GM12878 (cell line): Measurements from ENCODE around the gene SLC35E4. TPM values are rescaled to one million over a fixed set of nuclear protein-coding genes. Genes with fewer than 3 reads are reported as not detected.

ENCODE experiments used
- ATAC-seq: fragments of 200-7000 bp; cut with Tn5 transposase; 3 replicates; pipeline ENCODE4 v1.9.1; 2020; ENCODE audit warnings: mild to moderate bottlenecking, moderate library complexity
- BruUV-seq: library from RNA; stranded (reverse); fragments of 400-500 nt; replicated peaks from 2 replicates; lab custom pipeline; 2021; lab: Mats Ljungman, UMichigan
- CTCF ChIA-PET: fragments of 300-600 bp; sonication (Branson Sonifier 250); formaldehyde crosslinking; extraction: SDS; loops from one replicate; lab custom pipeline; 2021; ENCODE audit warnings: inconsistent platforms; lab: Yijun Ruan, JAX
- POLR2A ChIA-PET: fragments of 350-600 bp; formaldehyde crosslinking; extraction: SDS; loops from one replicate; lab custom pipeline; 2021; ENCODE audit warnings: inconsistent platforms; lab: Charles Lee
- RAD21 ChIA-PET: fragments of 300-600 bp; sonication (Branson Sonifier 250); formaldehyde crosslinking; loops from one replicate; lab custom pipeline; 2023; ENCODE audit warnings: antibody characterized with exemption; ENCODE audit not compliant: unreplicated experiment; lab: Charles Lee
- SMC1A ChIA-PET: fragments of 300-600 bp; sonication (Branson Sonifier 250); formaldehyde crosslinking; loops from one replicate; lab custom pipeline; 2023; ENCODE audit not compliant: unreplicated experiment, uncharacterized antibody; lab: Charles Lee
- DNase-seq: peaks from one replicate; pipeline ENCODE4 v3.0.0-alpha.2; 2011; ENCODE audit warnings: low read depth, low spot score
- FAIRE-seq: peaks from 3 replicates; lab custom pipeline; 2011; peaks lifted over from hg19 to GRCh38; lab: Jason Lieb, UNC
- H2AFZ ChIP-seq: 2 replicates; pipeline ENCODE4 v1.6.0; 2011; ENCODE audit warnings: low read depth, low read length, control low read depth; ENCODE audit not compliant: control insufficient read depth
- H3K27ac ChIP-seq: 2 replicates; pipeline ENCODE4 v1.5.1; 2011; ENCODE audit warnings: control low read depth; ENCODE audit not compliant: control insufficient read depth, insufficient read depth
- H3K27me3 ChIP-seq, 2 experiments: replicated peaks in 1 of 2; 2 replicates each; pipeline versions ENCODE4 v1.6.0 to v1.6.1; 2011; ENCODE audit warnings: low read length in 1 of 2; ENCODE audit not compliant: control insufficient read depth in 2 of 2, insufficient read depth in 2 of 2
- H3K36me3 ChIP-seq, 2 experiments: 2 replicates each; pipeline ENCODE4 v1.5.1; 2011; ENCODE audit warnings: low read length in 1 of 2; ENCODE audit not compliant: control insufficient read depth in 2 of 2, insufficient read depth in 2 of 2
- H3K4me1 ChIP-seq: 2 replicates; pipeline ENCODE4 v1.6.1; 2011; ENCODE audit warnings: mild to moderate bottlenecking, low read length, moderate library complexity, mixed read lengths; ENCODE audit not compliant: control insufficient read depth, insufficient read depth
- H3K4me2 ChIP-seq: 2 replicates; pipeline ENCODE4 v1.6.0; 2011; ENCODE audit warnings: control low read depth; ENCODE audit not compliant: control insufficient read depth, insufficient read depth
- H3K4me3 ChIP-seq: fragments of 200-600 bp; sonication (generic); 2 replicates; pipeline ENCODE4 v1.5.1; 2016
- H3K79me2 ChIP-seq: 2 replicates; pipeline ENCODE4 v1.6.0; 2011; ENCODE audit warnings: low read length; ENCODE audit not compliant: control insufficient read depth, insufficient read depth
- H3K9ac ChIP-seq: 2 replicates; pipeline ENCODE4 v1.8.0; 2011; ENCODE audit warnings: low read length, control low read depth, mixed read lengths; ENCODE audit not compliant: control insufficient read depth, insufficient read depth
- H3K9me3 ChIP-seq: replicated peaks from 3 replicates; pipeline ENCODE4 v1.5.1; 2011; ENCODE audit warnings: mild to moderate bottlenecking, low read length; ENCODE audit not compliant: control insufficient read depth, insufficient read depth
- H4K20me1 ChIP-seq: 2 replicates; pipeline ENCODE4 v1.6.0; 2011; ENCODE audit not compliant: control insufficient read depth, insufficient read depth
- ASH2L ChIP-seq: fragments of 300-600, 200-600 bp; sonication (generic); IDR thresholded peaks from 2 replicates; pipeline ENCODE4 v1.6.1; 2017; ENCODE audit warnings: low read depth, mild to moderate bottlenecking, borderline replicate concordance
- CBX3 ChIP-seq: fragments of 200-600 bp; sonication (generic); IDR thresholded peaks from 2 replicates; pipeline ENCODE4 v1.6.1; 2016; ENCODE audit warnings: low read depth, borderline replicate concordance
- CHD4 ChIP-seq: fragments of 200-600 bp; sonication (generic); IDR thresholded peaks from 2 replicates; pipeline ENCODE4 v1.6.1; 2016; ENCODE audit warnings: mild to moderate bottlenecking
- ESRRA ChIP-seq: IDR thresholded peaks from 2 replicates; pipeline ENCODE4 v1.6.1; 2012; ENCODE audit warnings: mild to moderate bottlenecking, low read length, improper control_type of control experiment
- GABPA ChIP-seq: IDR thresholded peaks from 2 replicates; pipeline ENCODE4 v1.6.1; 2014; ENCODE audit warnings: antibody characterized with exemption, low read depth, mild to moderate bottlenecking, inconsistent platforms
- HSF1 ChIP-seq: fragments of 150-350 bp; IDR thresholded peaks from 2 replicates; pipeline ENCODE4 v1.6.1; 2014; ENCODE audit warnings: mild to moderate bottlenecking, low read depth, low read length
- MEF2A ChIP-seq: IDR thresholded peaks from 2 replicates; pipeline ENCODE4 v1.6.1; 2011; ENCODE audit warnings: low read depth, mild to moderate bottlenecking, low read length, moderate library complexity; ENCODE audit not compliant: insufficient read depth
- POLR2AphosphoS2 ChIP-seq: IDR thresholded peaks from 2 replicates; pipeline ENCODE4 v1.6.1; 2011; ENCODE audit warnings: low read depth, mild to moderate bottlenecking, low read length, improper control_type of control experiment, moderate library complexity
- SIX5 ChIP-seq: IDR thresholded peaks from 2 replicates; pipeline ENCODE4 v1.6.1; 2011; ENCODE audit warnings: mild to moderate bottlenecking, low read depth, low read length, moderate library complexity; ENCODE audit not compliant: severe bottlenecking
- SMAD5 ChIP-seq: IDR thresholded peaks from 2 replicates; pipeline ENCODE4 v1.6.1; 2016; ENCODE audit warnings: antibody characterized with exemption, low read depth
- SUZ12 ChIP-seq: fragments of 200-600 bp; sonication (generic); IDR thresholded peaks from one replicate; pipeline ENCODE4 v1.6.1; 2018; ENCODE audit warnings: antibody characterized with exemption, mild to moderate bottlenecking; ENCODE audit not compliant: unreplicated experiment
- TCF12 ChIP-seq: IDR thresholded peaks from 2 replicates; pipeline ENCODE4 v1.6.1; 2011; ENCODE audit warnings: low read depth, mild to moderate bottlenecking, low read length
- YBX1 ChIP-seq: fragments of 450-650 bp; IDR thresholded peaks from 2 replicates; pipeline ENCODE4 v1.6.1; 2016; ENCODE audit warnings: antibody characterized with exemption
- ZBED1 ChIP-seq: IDR thresholded peaks from 2 replicates; pipeline ENCODE4 v1.6.1; 2016; ENCODE audit warnings: borderline replicate concordance
- ZSCAN29 ChIP-seq: fragments of 450-650 bp; IDR thresholded peaks from 2 replicates; pipeline ENCODE4 v1.6.1; 2017; ENCODE audit warnings: mild to moderate bottlenecking, moderate library complexity
- WGBS: methylation state at CpG from one replicate; pipeline ENCODE4 v1.1.6; 2016; ENCODE audit warnings: low lambda C conversion rate; ENCODE audit not compliant: insufficient replicate concordance, insufficient coverage; ENCODE audit errors: missing lambda C conversion rate; 5-methylcytosine and 5-hydroxymethylcytosine counted together
- in situ Hi-C: fragments of 300-500 bp; cut with MboI; formaldehyde crosslinking; loops from 9 replicates; pipeline ENCODE4 v1.14.3; 2018; ENCODE audit warnings: mixed read lengths
- intact Hi-C: fragments of 100-400 bp; cut with micrococcal nuclease; formaldehyde crosslinking; loops from one replicate; pipeline ENCODE4 v1.14.2; 2022; ENCODE audit not compliant: unreplicated experiment
- polyA plus RNA-seq, 11 experiments: library from polyadenylated mRNA; depleted of rRNA in 4 of 11; unstranded in 6 of 11; stranded (reverse) in 5 of 11; fragments of >200 nt; fragmentation: Nextera tagmentation in 4 of 11; fragmentation: Illumina TruSeq in 1 of 11; extraction: Ambion mirVana in 4 of 11; extraction: Trizol in 1 of 11; gene quantifications; 1 replicate in 1 of 11; 2 replicates in 10 of 11; pipeline versions ENCODE4 v1.2.1 to v1.2.3, GENCODE V29; 2011 to 2016; ENCODE audit warnings: inconsistent platforms in 2 of 11, missing spikeins in 2 of 11, low read depth in 1 of 11
- total RNA-seq, 4 experiments: library from RNA; depleted of rRNA in 3 of 4; stranded (reverse); fragments of >200 nt in 3 of 4; fragmentation: Illumina TruSeq in 1 of 4; extraction: Trizol in 1 of 4; gene quantifications; 2 replicates each; pipeline versions ENCODE4 v1.2.1 to v1.2.3, GENCODE V29; 2013 to 2021
- TF ChIP-seq, protein P1 (sequence below): fragments of 450-650 bp; IDR thresholded peaks from 2 replicates; pipeline ENCODE4 v1.6.1; 2018; ENCODE audit warnings: borderline replicate concordance, mild to moderate bottlenecking; ENCODE audit not compliant: partially characterized antibody

Gene SLC35E4
- total and polyA plus RNA-seq, 10 of the 15 experiments (the other 5 are each of a cell fraction or from before 2014, with no cell fraction given): 0.16 to 5.3 (median 2.9) TPM; not detected in 1

DNA sequence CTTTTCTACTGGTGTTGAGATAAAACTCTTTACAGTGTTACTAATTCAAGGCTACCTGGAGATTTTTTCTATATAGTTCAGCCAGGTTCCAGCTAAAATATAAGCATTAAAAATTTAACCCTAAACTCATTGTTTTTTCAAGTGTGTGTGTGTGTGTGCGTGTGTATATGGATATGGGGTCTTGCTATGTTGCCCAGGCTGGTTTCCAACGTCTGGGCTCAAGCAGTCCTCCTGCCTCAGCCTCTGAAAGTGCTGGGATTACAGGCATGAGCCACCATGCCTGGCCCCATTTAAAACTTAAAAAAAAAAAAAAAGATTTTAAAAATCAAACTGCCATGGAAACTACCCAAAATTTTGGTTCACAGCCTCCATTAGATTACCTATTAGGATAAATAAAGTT lies 39.4 kb upstream of the SLC35E4 start:
- DNase-seq (no peak), ATAC-seq (no peak), FAIRE-seq (no peak)
- no peak overlapping the region for H3K4me3 ChIP-seq
- peaks cover 5% of the 10 kb centered on the region for H3K79me2 ChIP-seq
- WGBS: 0% methylated on average over 2 of the region's 2 CpGs
- H3K4me1 ChIP-seq: no peaks in the 10 kb centered on the region
- no peak for TF ChIP-seq SMAD5
- TF ChIP-seq HSF1: no peak
- H3K27ac ChIP-seq: no peak overlapping the region
- CTCF ChIA-PET: interaction anchor here (1.0 to 1.6 kb wide), 3 partner anchors 8 to 13 kb away, joined by 3 to 6 read pairs (median 3); no protein-coding TSS in a partner anchor
- no peaks in the 10 kb centered on the region for H3K9me3 ChIP-seq
- POLR2A ChIA-PET: interaction anchor here (0.6 kb wide), 1 partner anchor 1218 kb away, joined by 6 read pairs; no protein-coding TSS in a partner anchor
- no peaks in the 10 kb centered on the region for H4K20me1 ChIP-seq
- in situ Hi-C loops: no loop called here
- BruUV-seq: no TSS peak
- H3K27me3 ChIP-seq: no peaks in the 10 kb centered on the region
- no peaks in the 10 kb centered on the region for H3K36me3 ChIP-seq
- no peak overlapping the region for H3K9ac ChIP-seq
- no peak overlapping the region for H2AFZ ChIP-seq
- no peak overlapping the region for H3K4me2 ChIP-seq
- RAD21 ChIA-PET: no interaction called here
- intact Hi-C loops: no loop called here
- SMC1A ChIA-PET: no interaction called here

DNA sequence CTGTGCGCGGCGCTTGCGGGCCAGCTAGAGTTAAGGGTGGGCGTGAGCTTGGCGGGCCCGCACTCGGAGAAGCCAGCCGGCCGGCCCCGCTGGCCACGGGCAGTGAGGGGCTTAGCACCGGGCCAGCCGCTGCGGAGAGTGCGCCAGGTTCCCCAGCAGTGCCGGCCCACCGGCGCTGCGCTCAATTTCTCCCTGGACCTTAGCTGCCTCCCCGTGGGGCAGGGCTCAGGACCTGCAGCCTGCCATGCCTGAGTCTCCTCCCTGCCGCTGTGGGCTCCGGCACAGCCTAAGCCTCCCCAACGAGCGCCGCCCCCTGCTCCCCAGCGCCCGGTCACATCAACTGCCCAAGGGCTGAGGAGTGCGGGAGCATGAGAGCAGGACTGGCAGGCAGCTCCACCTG lies 38.7 kb upstream of the SLC35E4 start:
- ChIA-PET RAD21 (no interaction called here), SMC1A (no interaction called here), CTCF (no interaction called here), POLR2A (interaction anchor here (0.9 kb wide), 1 partner anchor 9 kb away, joined by 3 read pairs; no protein-coding TSS in a partner anchor)
- H3K4me2 ChIP-seq: no peak overlapping the region
- WGBS: 79% methylated on average over 21 of the region's 29 CpGs
- H4K20me1 ChIP-seq: no peaks in the 10 kb centered on the region
- H3K79me2 ChIP-seq: no peaks in the 10 kb centered on the region
- DNase-seq (no peak), ATAC-seq (no peak), FAIRE-seq (no peak)
- no peaks in the 10 kb centered on the region for H3K36me3 ChIP-seq
- no TSS peak for BruUV-seq
- no peaks in the 10 kb centered on the region for H3K27me3 ChIP-seq
- H3K9ac ChIP-seq: no peak overlapping the region
- H3K4me1 ChIP-seq: no peaks in the 10 kb centered on the region
- intact Hi-C loops (no loop called here), in situ Hi-C loops (no loop called here)
- H3K27ac ChIP-seq: no peak overlapping the region
- H3K4me3 ChIP-seq: no peak overlapping the region
- no peaks in the 10 kb centered on the region for H3K9me3 ChIP-seq
- H2AFZ ChIP-seq: no peak overlapping the region
- no peak for TF ChIP-seq SIX5
- no peak for TF ChIP-seq TCF12
- no peak for TF ChIP-seq ZBED1
- TF ChIP-seq GABPA: no peak
- no peak for TF ChIP-seq YBX1
- no peak for TF ChIP-seq SUZ12
- TF ChIP-seq MEF2A: no peak
- TF ChIP-seq ESRRA: no peak
- no peak for TF ChIP-seq ASH2L
- TF ChIP-seq, protein P1, sequence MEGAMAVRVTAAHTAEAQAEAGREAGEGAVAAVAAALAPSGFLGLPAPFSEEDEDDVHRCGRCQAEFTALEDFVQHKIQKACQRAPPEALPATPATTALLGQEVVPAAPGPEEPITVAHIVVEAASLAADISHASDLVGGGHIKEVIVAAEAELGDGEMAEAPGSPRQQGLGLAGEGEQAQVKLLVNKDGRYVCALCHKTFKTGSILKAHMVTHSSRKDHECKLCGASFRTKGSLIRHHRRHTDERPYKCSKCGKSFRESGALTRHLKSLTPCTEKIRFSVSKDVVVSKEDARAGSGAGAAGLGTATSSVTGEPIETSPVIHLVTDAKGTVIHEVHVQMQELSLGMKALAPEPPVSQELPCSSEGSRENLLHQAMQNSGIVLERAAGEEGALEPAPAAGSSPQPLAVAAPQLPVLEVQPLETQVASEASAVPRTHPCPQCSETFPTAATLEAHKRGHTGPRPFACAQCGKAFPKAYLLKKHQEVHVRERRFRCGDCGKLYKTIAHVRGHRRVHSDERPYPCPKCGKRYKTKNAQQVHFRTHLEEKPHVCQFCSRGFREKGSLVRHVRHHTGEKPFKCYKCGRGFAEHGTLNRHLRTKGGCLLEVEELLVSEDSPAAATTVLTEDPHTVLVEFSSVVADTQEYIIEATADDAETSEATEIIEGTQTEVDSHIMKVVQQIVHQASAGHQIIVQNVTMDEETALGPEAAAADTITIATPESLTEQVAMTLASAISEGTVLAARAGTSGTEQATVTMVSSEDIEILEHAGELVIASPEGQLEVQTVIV: no peak
- no peak for TF ChIP-seq CHD4
- TF ChIP-seq ZSCAN29: no peak
- TF ChIP-seq POLR2AphosphoS2: no peak
- no peak for TF ChIP-seq CBX3
